DOHH2 (cell line): Measurements from ENCODE around the gene CHEK2.

ENCODE experiments used
- H3F3A ChIP-seq: fragments of 200-600 bp; sonication (generic), shearing (Covaris generic); 2 replicates; pipeline ENCODE4 v1.6.0; 2016; ENCODE audit warnings: antibody characterized with exemption, mild to moderate bottlenecking; ENCODE audit not compliant: control insufficient read depth, insufficient read depth
- H3K27ac ChIP-seq: fragments of 200-600 bp; sonication (generic); 2 replicates; pipeline ENCODE4 v1.5.1; 2014; ENCODE audit warnings: low read depth, mild to moderate bottlenecking, low read length, moderate library complexity
- H3K27me3 ChIP-seq: fragments of 200-600 bp; sonication (generic); 2 replicates; pipeline ENCODE4 v1.6.1; 2014; ENCODE audit warnings: mild to moderate bottlenecking, low read length, mixed read lengths; ENCODE audit not compliant: control insufficient read depth
- H3K36me3 ChIP-seq: fragments of 200-600 bp; sonication (generic); 2 replicates; pipeline ENCODE4 v1.6.1; 2014; ENCODE audit warnings: mild to moderate bottlenecking, low read length, moderate library complexity, mixed read lengths; ENCODE audit not compliant: control insufficient read depth
- H3K4me1 ChIP-seq: fragments of 200-600 bp; sonication (generic); 2 replicates; pipeline ENCODE4 v1.6.1; 2014; ENCODE audit warnings: mild to moderate bottlenecking, low read length, mixed read lengths; ENCODE audit not compliant: control insufficient read depth
- H3K4me2 ChIP-seq: fragments of 200-600 bp; sonication (generic); 2 replicates; pipeline ENCODE4 v1.6.0; 2014; ENCODE audit warnings: mild to moderate bottlenecking, low read length, moderate library complexity
- H3K4me3 ChIP-seq: fragments of 200-600 bp; sonication (generic); 2 replicates; pipeline ENCODE4 v1.5.1; 2014; ENCODE audit warnings: mild to moderate bottlenecking, low read length, mixed read lengths
- H3K79me2 ChIP-seq: fragments of 200-600 bp; sonication (generic); 2 replicates; pipeline ENCODE4 v1.6.1; 2014; ENCODE audit warnings: mild to moderate bottlenecking, low read length, mixed read lengths; ENCODE audit not compliant: control insufficient read depth
- H3K9me2 ChIP-seq: fragments of 200-600 bp; sonication (generic); replicated peaks from 2 replicates; pipeline ENCODE4 v1.6.1; 2014; ENCODE audit warnings: mild to moderate bottlenecking, low read length, mixed read lengths; ENCODE audit not compliant: control insufficient read depth
- H3K9me3 ChIP-seq: fragments of 200-600 bp; sonication (generic); 2 replicates; pipeline ENCODE4 v1.6.1; 2014; ENCODE audit warnings: antibody characterized with exemption, low read length, mixed read lengths; ENCODE audit not compliant: control insufficient read depth, insufficient read depth
- H4K20me1 ChIP-seq: fragments of 200-600 bp; sonication (generic); 2 replicates; pipeline ENCODE4 v1.6.0; 2014; ENCODE audit warnings: low read depth, mild to moderate bottlenecking, antibody characterized with exemption, low read length, moderate library complexity; ENCODE audit not compliant: control insufficient read depth, insufficient read depth
- CTCF ChIP-seq: fragments of 200-600 bp; sonication (generic); IDR thresholded peaks from one replicate; pipeline ENCODE4 v1.5.1; 2014; ENCODE audit warnings: antibody characterized with exemption, mild to moderate bottlenecking, low read depth, low read length; ENCODE audit not compliant: poor library complexity, severe bottlenecking
- EZH2phosphoT487 ChIP-seq: fragments of 200-600 bp; sonication (generic); IDR thresholded peaks from 2 replicates; pipeline ENCODE4 v1.6.1; 2017; ENCODE audit warnings: borderline replicate concordance, mild to moderate bottlenecking, antibody characterized with exemption, low read length, moderate library complexity, mixed read lengths

Gene CHEK2

DNA sequence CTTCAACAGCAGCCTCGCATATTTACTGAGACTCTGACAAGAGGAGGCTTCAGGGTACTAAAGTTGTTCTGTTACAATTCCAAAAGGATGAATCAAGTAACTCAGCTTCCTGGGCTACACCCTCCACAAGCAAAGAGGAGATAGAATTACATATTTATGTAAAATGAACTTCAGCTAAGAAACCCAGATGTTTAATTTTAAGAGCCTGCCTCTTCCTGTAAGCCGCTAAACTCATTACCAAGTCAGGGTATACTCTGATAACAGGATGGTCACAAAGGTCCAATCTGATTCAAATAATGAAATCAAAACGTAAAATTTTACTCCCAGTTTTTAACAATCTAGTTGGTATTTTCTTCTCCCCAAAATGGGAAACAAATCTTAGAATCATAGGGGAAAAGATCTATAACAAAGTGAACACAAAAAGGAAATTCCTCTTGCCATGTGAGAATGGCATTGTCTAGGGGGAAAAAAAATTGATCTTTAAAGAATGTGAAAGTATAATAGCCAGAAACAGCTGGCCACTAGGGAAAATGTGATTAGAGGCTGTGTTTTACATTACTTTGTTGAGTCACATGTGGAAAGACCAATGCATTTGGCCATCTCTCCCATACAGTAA is 30.9 kb downstream of the CHEK2 start:
- Histone ChIP-seq H3K27me3 (no peaks in the 10 kb centered on the region), H4K20me1 (no peaks in the 10 kb centered on the region), H3K36me3 (peaks cover 46% of the 10 kb centered on the region), H3K27ac (no peak overlapping the region), H3F3A (peaks cover 3% of the 10 kb centered on the region; the same call in 1 of the 2 replicates), H3K4me1 (peaks cover 8% of the 10 kb centered on the region), H3K4me2 (no peak overlapping the region), H3K9me3 (no peaks in the 10 kb centered on the region), H3K4me3 (no peak overlapping the region), H3K79me2 (no peaks in the 10 kb centered on the region), H3K9me2 (no peaks in the 10 kb centered on the region)
- no peak for TF ChIP-seq CTCF
- TF ChIP-seq EZH2phosphoT487: no peak

- H3K9me2 ChIP-seq: no peaks in the 10 kb centered on the region
- H3K36me3 ChIP-seq: peaks cover 46% of the 10 kb centered on the region
- no peaks in the 10 kb centered on the region for H3K9me3 ChIP-seq
- no peak overlapping the region for H3K27ac ChIP-seq
- no peaks in the 10 kb centered on the region for H3K27me3 ChIP-seq
- no peak overlapping the region for H3K4me2 ChIP-seq
- no peaks in the 10 kb centered on the region for H4K20me1 ChIP-seq
- no peaks in the 10 kb centered on the region for H3K79me2 ChIP-seq
- TF ChIP-seq EZH2phosphoT487 (no peak), CTCF (no peak)
- peaks cover 3% of the 10 kb centered on the region; the same call in 1 of the 2 replicates for H3F3A ChIP-seq
- peaks cover 8% of the 10 kb centered on the region for H3K4me1 ChIP-seq
- no peak overlapping the region for H3K4me3 ChIP-seq
Observed at GRCh38 chr22:28710107-28710506, 31.5 kb downstream of the CHEK2 start.

- TF ChIP-seq CTCF (no peak), EZH2phosphoT487 (no peak)
- H3K27ac ChIP-seq: no peak overlapping the region
- H3K27me3 ChIP-seq: no peaks in the 10 kb centered on the region
- H3K4me3 ChIP-seq: no peak overlapping the region
- H3K79me2 ChIP-seq: no peaks in the 10 kb centered on the region
- H3F3A ChIP-seq: no peaks in the 10 kb centered on the region
- H3K36me3 ChIP-seq: peaks cover 48% of the 10 kb centered on the region
- no peaks in the 10 kb centered on the region for H4K20me1 ChIP-seq
- no peaks in the 10 kb centered on the region for H3K9me3 ChIP-seq
- H3K4me2 ChIP-seq: no peak overlapping the region
- H3K9me2 ChIP-seq: no peaks in the 10 kb centered on the region
- peaks cover 8% of the 10 kb centered on the region for H3K4me1 ChIP-seq
Observed at GRCh38 chr22:28706845-28707244, 34.8 kb downstream of the CHEK2 start.
